Measurements from ENCODE around the gene CDC5L. TPM values are rescaled to one million over a fixed set of nuclear protein-coding genes. Genes with fewer than 3 reads are reported as not detected.

CDC5L gene
- total RNA-seq, 1 donor from 2014 or later = 18.2 TPM

DNA sequence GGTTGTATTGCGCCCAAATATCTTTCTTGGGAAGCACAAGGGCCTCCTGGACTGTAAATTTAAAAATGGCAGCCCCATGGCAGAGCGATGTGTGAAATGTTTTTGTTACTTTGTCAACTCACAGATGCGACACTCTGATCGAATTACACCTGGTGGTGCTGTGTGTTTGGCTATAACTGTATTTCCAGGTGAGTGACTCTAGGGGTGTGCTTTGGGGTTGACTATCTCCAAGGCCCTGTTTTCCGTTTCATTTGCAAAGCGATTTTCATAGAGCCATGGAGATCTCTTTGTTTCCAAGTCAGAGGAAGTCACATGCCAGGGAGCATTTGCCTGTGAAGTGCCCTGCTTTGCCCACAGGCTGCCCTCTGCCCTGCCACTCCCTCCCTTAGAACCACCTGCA is 93.5 kb downstream of the CDC5L start:
- Histone ChIP-seq H3K9ac (ENCODE audit: low read length) (no peak overlapping the region), H3K79me2 (ENCODE audit: insufficient read depth, low read length) (no peaks in the 10 kb centered on the region), H3K4me3 (ENCODE audit: insufficient read depth, low read depth, low read length) (no peak overlapping the region), H3K4me2 (ENCODE audit: low read length) (no peak overlapping the region), H3K27ac (ENCODE audit: low read depth, low read length) (no peak overlapping the region), H3K9me3 (ENCODE audit: insufficient read depth, low read depth, low read length) (no peaks in the 10 kb centered on the region), H3K4me1 (ENCODE audit: insufficient read depth, low read length) (peaks cover 7% of the 10 kb centered on the region), H2AFZ (ENCODE audit: low read depth, low read length) (no peak overlapping the region), H3K36me3 (ENCODE audit: insufficient read depth, low read length) (no peaks in the 10 kb centered on the region), H3K27me3 (ENCODE audit: insufficient read depth, low read length) (peaks cover 9% of the 10 kb centered on the region), H4K20me1 (ENCODE audit: insufficient read depth, low read length) (no peaks in the 10 kb centered on the region)
- Mint-ChIP-seq H3K27ac (ENCODE audit: unreplicated experiment) (no peak overlapping the region), H3K36me3 (ENCODE audit: low read depth, unreplicated experiment) (no peaks in the 10 kb centered on the region), H3K4me3 (ENCODE audit: unreplicated experiment) (no peak overlapping the region), H3K9me3 (ENCODE audit: unreplicated experiment) (peaks cover 3% of the 10 kb centered on the region), H3K4me1 (ENCODE audit: low read depth, unreplicated experiment) (no peaks in the 10 kb centered on the region), H3K27me3 (ENCODE audit: low read depth, unreplicated experiment) (peaks cover 12% of the 10 kb centered on the region)
- FAIRE-seq = no peak
- no peak for TF ChIP-seq EZH2 (IDR thresholded peaks at IDR 0.05; ENCODE audit: insufficient read depth, low read length)
- TF ChIP-seq, protein P1, sequence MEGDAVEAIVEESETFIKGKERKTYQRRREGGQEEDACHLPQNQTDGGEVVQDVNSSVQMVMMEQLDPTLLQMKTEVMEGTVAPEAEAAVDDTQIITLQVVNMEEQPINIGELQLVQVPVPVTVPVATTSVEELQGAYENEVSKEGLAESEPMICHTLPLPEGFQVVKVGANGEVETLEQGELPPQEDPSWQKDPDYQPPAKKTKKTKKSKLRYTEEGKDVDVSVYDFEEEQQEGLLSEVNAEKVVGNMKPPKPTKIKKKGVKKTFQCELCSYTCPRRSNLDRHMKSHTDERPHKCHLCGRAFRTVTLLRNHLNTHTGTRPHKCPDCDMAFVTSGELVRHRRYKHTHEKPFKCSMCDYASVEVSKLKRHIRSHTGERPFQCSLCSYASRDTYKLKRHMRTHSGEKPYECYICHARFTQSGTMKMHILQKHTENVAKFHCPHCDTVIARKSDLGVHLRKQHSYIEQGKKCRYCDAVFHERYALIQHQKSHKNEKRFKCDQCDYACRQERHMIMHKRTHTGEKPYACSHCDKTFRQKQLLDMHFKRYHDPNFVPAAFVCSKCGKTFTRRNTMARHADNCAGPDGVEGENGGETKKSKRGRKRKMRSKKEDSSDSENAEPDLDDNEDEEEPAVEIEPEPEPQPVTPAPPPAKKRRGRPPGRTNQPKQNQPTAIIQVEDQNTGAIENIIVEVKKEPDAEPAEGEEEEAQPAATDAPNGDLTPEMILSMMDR (IDR thresholded peaks at IDR 0.05; ENCODE audit: insufficient read depth, low read depth, low read length) = no peak
- no peak for DNase-seq (ENCODE audit: low read depth)

DNA sequence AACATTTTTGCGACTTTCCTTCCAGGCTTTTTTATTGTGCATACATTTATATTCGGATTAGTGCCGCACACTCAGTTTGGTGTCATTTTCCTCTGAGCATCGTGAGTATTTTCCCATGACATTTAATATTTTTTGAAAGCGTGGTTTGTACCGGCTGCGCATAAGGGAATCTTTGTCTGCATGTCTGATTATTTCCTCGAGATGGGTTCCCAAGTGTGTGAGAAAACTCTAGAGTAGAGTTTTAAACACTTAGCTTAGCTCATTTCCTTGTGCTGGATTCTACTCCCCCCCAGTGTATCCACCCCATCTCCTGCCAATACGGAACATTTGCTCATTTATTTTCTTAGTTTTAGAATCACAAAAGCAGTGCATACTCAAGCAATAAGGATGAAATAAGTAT is 94.3 kb downstream of the CDC5L start:
- peaks cover 9% of the 10 kb centered on the region for H3K27me3 ChIP-seq (ENCODE audit: insufficient read depth, low read length)
- H3K9ac ChIP-seq (ENCODE audit: low read length) = no peak overlapping the region
- no peak overlapping the region for H3K4me3 ChIP-seq (ENCODE audit: insufficient read depth, low read depth, low read length)
- H4K20me1 ChIP-seq (ENCODE audit: insufficient read depth, low read length) = no peaks in the 10 kb centered on the region
- H3K36me3 ChIP-seq (ENCODE audit: insufficient read depth, low read length) = no peaks in the 10 kb centered on the region
- H3K79me2 ChIP-seq (ENCODE audit: insufficient read depth, low read length) = no peaks in the 10 kb centered on the region
- H3K27ac Mint-ChIP-seq (ENCODE audit: unreplicated experiment) = no peak overlapping the region
- H3K4me1 Mint-ChIP-seq (ENCODE audit: low read depth, unreplicated experiment) = peaks cover 5% of the 10 kb centered on the region
- no peak overlapping the region for H3K4me3 Mint-ChIP-seq (ENCODE audit: unreplicated experiment)
- H3K27me3 Mint-ChIP-seq (ENCODE audit: low read depth, unreplicated experiment) = peaks cover 9% of the 10 kb centered on the region
- DNase-seq (ENCODE audit: low read depth) = no peak
- H3K9me3 Mint-ChIP-seq (ENCODE audit: unreplicated experiment) = peaks cover 3% of the 10 kb centered on the region
- H3K27ac ChIP-seq (ENCODE audit: low read depth, low read length) = no peak overlapping the region
- FAIRE-seq = no peak
- no peaks in the 10 kb centered on the region for H3K36me3 Mint-ChIP-seq (ENCODE audit: low read depth, unreplicated experiment)
- TF ChIP-seq EZH2 (IDR thresholded peaks at IDR 0.05; ENCODE audit: insufficient read depth, low read length) = no peak
- TF ChIP-seq, protein P1 (IDR thresholded peaks at IDR 0.05; ENCODE audit: insufficient read depth, low read depth, low read length) = no peak
- H2AFZ ChIP-seq (ENCODE audit: low read depth, low read length) = no peak overlapping the region
- no peak overlapping the region for H3K4me2 ChIP-seq (ENCODE audit: low read length)
- no peaks in the 10 kb centered on the region for H3K9me3 ChIP-seq (ENCODE audit: insufficient read depth, low read depth, low read length)
- peaks cover 7% of the 10 kb centered on the region for H3K4me1 ChIP-seq (ENCODE audit: insufficient read depth, low read length)

DNA sequence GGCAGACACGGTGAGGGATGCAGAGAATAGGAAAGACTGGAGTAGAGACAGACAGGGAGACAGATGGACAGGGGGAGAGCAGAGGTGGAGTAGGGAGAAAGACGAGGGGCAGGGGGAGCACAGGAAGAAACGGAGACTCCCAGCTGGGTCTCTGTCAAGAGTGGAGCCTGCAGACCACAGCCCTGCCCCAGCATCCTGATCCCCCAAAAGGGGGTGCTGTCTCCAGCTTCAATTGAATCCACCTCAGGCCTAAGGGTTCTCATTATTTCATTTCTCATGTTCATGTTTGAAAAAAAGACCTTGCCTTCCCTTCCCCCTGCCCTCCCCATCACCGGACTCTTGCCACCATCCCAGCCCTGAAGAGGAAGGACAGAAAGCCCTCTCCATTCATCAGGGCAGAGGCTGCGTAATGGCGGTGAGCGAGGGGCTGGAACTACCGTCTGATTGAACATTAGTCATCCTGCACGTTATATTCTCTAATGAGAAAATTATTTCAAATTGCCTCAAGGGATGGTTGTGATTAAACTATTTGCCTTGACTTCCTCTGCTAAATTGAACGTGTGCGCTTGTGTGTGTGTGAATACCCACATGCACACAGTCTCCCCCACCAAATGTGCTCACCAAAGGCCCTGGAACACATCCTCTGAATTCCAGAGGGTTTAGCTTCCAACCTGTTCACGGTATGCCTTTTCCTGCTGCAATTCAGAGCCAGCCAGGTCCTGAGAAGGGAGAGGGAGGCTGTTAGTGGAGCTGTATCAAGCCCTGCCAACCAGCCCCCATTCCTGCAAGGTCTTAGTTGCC is 98.3 kb downstream of the CDC5L start:
- no peak overlapping the region for H3K4me3 ChIP-seq (ENCODE audit: insufficient read depth, low read depth, low read length)
- H3K36me3 ChIP-seq (ENCODE audit: insufficient read depth, low read length) = no peaks in the 10 kb centered on the region
- no peak for TF ChIP-seq EZH2 (IDR thresholded peaks at IDR 0.05; ENCODE audit: insufficient read depth, low read length)
- TF ChIP-seq, protein P1 (IDR thresholded peaks at IDR 0.05; ENCODE audit: insufficient read depth, low read depth, low read length) = no peak
- H2AFZ ChIP-seq (ENCODE audit: low read depth, low read length) = peak overlapping the region; percentile 0
- H3K4me3 Mint-ChIP-seq (ENCODE audit: unreplicated experiment) = no peak overlapping the region
- H3K27me3 ChIP-seq (ENCODE audit: insufficient read depth, low read length) = peaks cover 6% of the 10 kb centered on the region
- peaks cover 25% of the 10 kb centered on the region for H3K4me1 ChIP-seq (ENCODE audit: insufficient read depth, low read length)
- no peaks in the 10 kb centered on the region for H3K27me3 Mint-ChIP-seq (ENCODE audit: low read depth, unreplicated experiment)
- H3K9me3 Mint-ChIP-seq (ENCODE audit: unreplicated experiment) = peaks cover 4% of the 10 kb centered on the region
- no peaks in the 10 kb centered on the region for H3K79me2 ChIP-seq (ENCODE audit: insufficient read depth, low read length)
- H3K4me1 Mint-ChIP-seq (ENCODE audit: low read depth, unreplicated experiment) = peaks cover 30% of the 10 kb centered on the region
- H4K20me1 ChIP-seq (ENCODE audit: insufficient read depth, low read length) = no peaks in the 10 kb centered on the region
- no peak overlapping the region for H3K27ac Mint-ChIP-seq (ENCODE audit: unreplicated experiment)
- H3K27ac ChIP-seq (ENCODE audit: low read depth, low read length) = no peak overlapping the region
- no peaks in the 10 kb centered on the region for H3K9me3 ChIP-seq (ENCODE audit: insufficient read depth, low read depth, low read length)
- FAIRE-seq (no peak), DNase-seq (ENCODE audit: low read depth) (peak; percentile 72)
- H3K4me2 ChIP-seq (ENCODE audit: low read length) = no peak overlapping the region
- H3K9ac ChIP-seq (ENCODE audit: low read length) = no peak overlapping the region
- H3K36me3 Mint-ChIP-seq (ENCODE audit: low read depth, unreplicated experiment) = no peaks in the 10 kb centered on the region
